ENCODE data around the gene PEG3. TPM values are rescaled to one million over a fixed set of nuclear protein-coding genes. Genes with fewer than 3 reads are reported as not detected.

PEG3 gene
- total and polyA plus RNA-seq, 2 of the 13 experiments (the other 11 are each of a cell fraction or from before 2014, with no cell fraction given), result 217 to 394 TPM

DNA sequence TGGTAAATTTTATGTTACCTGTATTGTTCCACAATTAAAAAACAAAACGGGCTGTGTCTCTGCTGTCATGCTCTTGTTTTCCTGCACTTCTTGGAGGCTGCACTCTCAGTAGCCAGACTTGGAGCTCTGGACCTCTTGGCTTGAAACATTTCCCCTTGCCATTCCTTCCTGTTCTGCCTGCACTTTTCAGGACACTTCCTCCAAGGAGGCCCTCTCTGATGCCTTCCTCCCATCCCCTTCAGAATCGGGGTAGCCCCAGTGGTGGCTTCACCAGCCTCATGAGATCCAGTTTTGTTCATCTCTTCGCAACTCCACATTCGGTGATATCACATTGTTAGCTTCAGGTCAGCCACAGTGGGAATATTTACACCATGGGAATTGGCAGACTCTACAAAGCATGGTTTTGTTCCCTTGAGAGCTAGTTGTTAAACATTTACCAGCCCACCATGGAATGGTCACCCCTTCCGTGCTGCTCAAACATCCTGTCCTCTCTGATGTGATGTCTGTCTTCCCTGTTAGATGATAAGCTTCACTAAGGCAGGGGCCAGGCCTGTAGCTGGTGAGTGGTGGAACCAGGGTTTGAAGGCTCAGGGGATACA is 40.2 kb upstream of the PEG3 start (continued):
- TF ChIP-seq, protein P1, sequence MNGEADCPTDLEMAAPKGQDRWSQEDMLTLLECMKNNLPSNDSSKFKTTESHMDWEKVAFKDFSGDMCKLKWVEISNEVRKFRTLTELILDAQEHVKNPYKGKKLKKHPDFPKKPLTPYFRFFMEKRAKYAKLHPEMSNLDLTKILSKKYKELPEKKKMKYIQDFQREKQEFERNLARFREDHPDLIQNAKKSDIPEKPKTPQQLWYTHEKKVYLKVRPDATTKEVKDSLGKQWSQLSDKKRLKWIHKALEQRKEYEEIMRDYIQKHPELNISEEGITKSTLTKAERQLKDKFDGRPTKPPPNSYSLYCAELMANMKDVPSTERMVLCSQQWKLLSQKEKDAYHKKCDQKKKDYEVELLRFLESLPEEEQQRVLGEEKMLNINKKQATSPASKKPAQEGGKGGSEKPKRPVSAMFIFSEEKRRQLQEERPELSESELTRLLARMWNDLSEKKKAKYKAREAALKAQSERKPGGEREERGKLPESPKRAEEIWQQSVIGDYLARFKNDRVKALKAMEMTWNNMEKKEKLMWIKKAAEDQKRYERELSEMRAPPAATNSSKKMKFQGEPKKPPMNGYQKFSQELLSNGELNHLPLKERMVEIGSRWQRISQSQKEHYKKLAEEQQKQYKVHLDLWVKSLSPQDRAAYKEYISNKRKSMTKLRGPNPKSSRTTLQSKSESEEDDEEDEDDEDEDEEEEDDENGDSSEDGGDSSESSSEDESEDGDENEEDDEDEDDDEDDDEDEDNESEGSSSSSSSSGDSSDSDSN (CRISPR knock-in tag; IDR thresholded peaks at IDR 0.05), result peak; percentile 67; the same call in 1 of the 2 replicates
- TF ChIP-seq ZNF558 (CRISPR knock-in tag; IDR thresholded peaks at IDR 0.05; ENCODE audit: borderline replicate concordance), result peak; percentile 81; the same call in 1 of the 2 replicates
- peak; percentile 22; the same call in 1 of the 2 replicates for TF ChIP-seq ZNF460 (CRISPR knock-in tag; IDR thresholded peaks at IDR 0.05; ENCODE audit: borderline replicate concordance)
- TF ChIP-seq HNRNPH1 (optimal IDR thresholded peaks at IDR 0.05; ENCODE audit: low read depth, low read length), result no peak
- TF ChIP-seq ZSCAN20 (CRISPR knock-in tag; IDR thresholded peaks at IDR 0.05; ENCODE audit: borderline replicate concordance), result no peak
- no peak for TF ChIP-seq SRSF4 (IDR thresholded peaks at IDR 0.05; ENCODE audit: low read depth, low read length, poor library complexity, severe bottlenecking)
- TF ChIP-seq, protein P2, sequence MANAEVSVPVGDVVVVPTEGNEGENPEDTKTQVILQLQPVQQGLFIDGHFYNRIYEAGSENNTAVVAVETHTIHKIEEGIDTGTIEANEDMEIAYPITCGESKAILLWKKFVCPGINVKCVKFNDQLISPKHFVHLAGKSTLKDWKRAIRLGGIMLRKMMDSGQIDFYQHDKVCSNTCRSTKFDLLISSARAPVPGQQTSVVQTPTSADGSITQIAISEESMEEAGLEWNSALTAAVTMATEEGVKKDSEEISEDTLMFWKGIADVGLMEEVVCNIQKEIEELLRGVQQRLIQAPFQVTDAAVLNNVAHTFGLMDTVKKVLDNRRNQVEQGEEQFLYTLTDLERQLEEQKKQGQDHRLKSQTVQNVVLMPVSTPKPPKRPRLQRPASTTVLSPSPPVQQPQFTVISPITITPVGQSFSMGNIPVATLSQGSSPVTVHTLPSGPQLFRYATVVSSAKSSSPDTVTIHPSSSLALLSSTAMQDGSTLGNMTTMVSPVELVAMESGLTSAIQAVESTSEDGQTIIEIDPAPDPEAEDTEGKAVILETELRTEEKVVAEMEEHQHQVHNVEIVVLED (CRISPR knock-in tag; IDR thresholded peaks at IDR 0.05; ENCODE audit: borderline replicate concordance), result no peak
- TF ChIP-seq SMC3 (IDR thresholded peaks at IDR 0.05; ENCODE audit: low read length), result peak; percentile 40
- no peak for TF ChIP-seq SRY (CRISPR knock-in tag; IDR thresholded peaks at IDR 0.05)
- TF ChIP-seq FOXA3 (CRISPR knock-in tag; IDR thresholded peaks at IDR 0.05), result peak; percentile 86
- TF ChIP-seq ZNF235 (CRISPR knock-in tag; IDR thresholded peaks at IDR 0.05; ENCODE audit: borderline replicate concordance), result no peak
- TF ChIP-seq, protein P3, sequence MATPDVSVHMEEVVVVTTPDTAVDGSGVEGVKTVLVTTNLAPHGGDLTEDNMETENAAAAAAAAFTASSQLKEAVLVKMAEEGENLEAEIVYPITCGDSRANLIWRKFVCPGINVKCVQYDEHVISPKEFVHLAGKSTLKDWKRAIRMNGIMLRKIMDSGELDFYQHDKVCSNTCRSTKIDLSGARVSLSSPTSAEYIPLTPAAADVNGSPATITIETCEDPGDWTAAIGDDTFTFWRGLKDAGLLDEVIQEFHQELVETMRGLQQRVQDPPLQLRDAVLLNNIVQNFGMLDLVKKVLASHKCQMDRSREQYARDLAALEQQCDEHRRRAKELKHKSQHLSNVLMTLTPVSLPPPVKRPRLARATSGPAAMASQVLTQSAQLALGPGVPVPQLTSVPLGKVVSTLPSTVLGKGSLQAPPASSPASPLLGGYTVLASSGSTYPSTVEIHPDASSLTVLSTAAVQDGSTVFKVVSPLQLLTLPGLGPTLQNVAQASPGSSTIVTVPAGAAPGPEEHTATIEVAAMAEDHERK (CRISPR knock-in tag; IDR thresholded peaks at IDR 0.05; ENCODE audit: low read depth), result no peak
- peak; percentile 94 for TF ChIP-seq TBX2 (CRISPR knock-in tag; IDR thresholded peaks at IDR 0.05; ENCODE audit: borderline replicate concordance)
- no peak for TF ChIP-seq U2AF2 (IDR thresholded peaks at IDR 0.05; ENCODE audit: low read depth, low read length)
- TF ChIP-seq ZNF788 (CRISPR knock-in tag; IDR thresholded peaks at IDR 0.05; ENCODE audit: borderline replicate concordance), result peak; percentile 35; the same call in 1 of the 2 replicates
- no peak for TF ChIP-seq CCAR2 (optimal IDR thresholded peaks at IDR 0.05; ENCODE audit: low read depth, low read length)
- TF ChIP-seq, protein P4, sequence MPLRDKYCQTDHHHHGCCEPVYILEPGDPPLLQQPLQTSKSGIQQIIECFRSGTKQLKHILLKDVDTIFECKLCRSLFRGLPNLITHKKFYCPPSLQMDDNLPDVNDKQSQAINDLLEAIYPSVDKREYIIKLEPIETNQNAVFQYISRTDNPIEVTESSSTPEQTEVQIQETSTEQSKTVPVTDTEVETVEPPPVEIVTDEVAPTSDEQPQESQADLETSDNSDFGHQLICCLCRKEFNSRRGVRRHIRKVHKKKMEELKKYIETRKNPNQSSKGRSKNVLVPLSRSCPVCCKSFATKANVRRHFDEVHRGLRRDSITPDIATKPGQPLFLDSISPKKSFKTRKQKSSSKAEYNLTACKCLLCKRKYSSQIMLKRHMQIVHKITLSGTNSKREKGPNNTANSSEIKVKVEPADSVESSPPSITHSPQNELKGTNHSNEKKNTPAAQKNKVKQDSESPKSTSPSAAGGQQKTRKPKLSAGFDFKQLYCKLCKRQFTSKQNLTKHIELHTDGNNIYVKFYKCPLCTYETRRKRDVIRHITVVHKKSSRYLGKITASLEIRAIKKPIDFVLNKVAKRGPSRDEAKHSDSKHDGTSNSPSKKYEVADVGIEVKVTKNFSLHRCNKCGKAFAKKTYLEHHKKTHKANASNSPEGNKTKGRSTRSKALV (CRISPR knock-in tag; IDR thresholded peaks at IDR 0.05), result no peak; the same call in 1 of the 2 replicates
- TF ChIP-seq, protein P5, sequence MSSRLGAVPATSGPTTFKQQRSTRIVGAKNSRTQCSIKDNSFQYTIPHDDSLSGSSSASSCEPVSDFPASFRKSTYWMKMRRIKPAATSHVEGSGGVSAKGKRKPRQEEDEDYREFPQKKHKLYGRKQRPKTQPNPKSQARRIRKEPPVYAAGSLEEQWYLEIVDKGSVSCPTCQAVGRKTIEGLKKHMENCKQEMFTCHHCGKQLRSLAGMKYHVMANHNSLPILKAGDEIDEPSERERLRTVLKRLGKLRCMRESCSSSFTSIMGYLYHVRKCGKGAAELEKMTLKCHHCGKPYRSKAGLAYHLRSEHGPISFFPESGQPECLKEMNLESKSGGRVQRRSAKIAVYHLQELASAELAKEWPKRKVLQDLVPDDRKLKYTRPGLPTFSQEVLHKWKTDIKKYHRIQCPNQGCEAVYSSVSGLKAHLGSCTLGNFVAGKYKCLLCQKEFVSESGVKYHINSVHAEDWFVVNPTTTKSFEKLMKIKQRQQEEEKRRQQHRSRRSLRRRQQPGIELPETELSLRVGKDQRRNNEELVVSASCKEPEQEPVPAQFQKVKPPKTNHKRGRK (CRISPR knock-in tag; IDR thresholded peaks at IDR 0.05), result no peak
- TF ChIP-seq ZNF326 (CRISPR knock-in tag; IDR thresholded peaks at IDR 0.05; ENCODE audit: borderline replicate concordance), result no peak

Data from HepG2 (cell line).